NCI-H1694 treated with DMSO at 0.1 percent for 48 hours (cell line): ENCODE measurements around the gene MRC2.

Experiments
- DNase-seq: peaks from one replicate; lab custom pipeline; 2025; lab: John Stamatoyannopoulos, UW

MRC2 gene

GRCh38 chr17:62720126-62720850 lies 92.8 kb downstream of the MRC2 start:
- DNase-seq: no peak

GRCh38 chr17:62722625-62723024 lies 95.2 kb downstream of the MRC2 start:
- DNase-seq: no peak

- no peak for DNase-seq
Observed at GRCh38 chr17:62723842-62724241, 96.4 kb downstream of the MRC2 start.

GRCh38 chr17:62724398-62725146 lies 97.1 kb downstream of the MRC2 start:
- DNase-seq: peak; percentile 11

GRCh38 chr17:62725791-62726249 lies 98.3 kb downstream of the MRC2 start:
- no peak for DNase-seq

GRCh38 chr17:62727916-62728672 lies 100.6 kb downstream of the MRC2 start:
- DNase-seq: peak; percentile 57

GRCh38 chr17:62732125-62732524 lies 104.7 kb downstream of the MRC2 start:
- DNase-seq: no peak

GRCh38 chr17:62735044-62735651 lies 107.7 kb downstream of the MRC2 start:
- no peak for DNase-seq

- DNase-seq: no peak
Observed at GRCh38 chr17:62737513-62737912, 110.0 kb downstream of the MRC2 start.

GRCh38 chr17:62738281-62738680 lies 110.8 kb downstream of the MRC2 start:
- DNase-seq: no peak

- no peak for DNase-seq
Observed at GRCh38 chr17:62739645-62740388, 112.3 kb downstream of the MRC2 start.

GRCh38 chr17:62741290-62741689 lies 113.8 kb downstream of the MRC2 start:
- no peak for DNase-seq
